IPS DF 6.9 (cell line): ENCODE results near the gene LBX1.
"Not testable (repeated sequence)": the region's sequence is repeated elsewhere in the genome, so short reads cannot be mapped to it uniquely, and the experiment has no call there.

Source experiments
- DNase-seq: peaks from one replicate; pipeline ENCODE4 v3.0.0-alpha.2; 2013; ENCODE audit warnings: low read depth, low spot score
- H3K27ac ChIP-seq: one replicate; pipeline ENCODE4 v1.5.1; 2013; ENCODE audit warnings: low read length, control low read depth
- H3K27me3 ChIP-seq: 2 replicates; pipeline ENCODE4 v1.6.1; 2013; ENCODE audit warnings: mild to moderate bottlenecking, low read length; ENCODE audit not compliant: control insufficient read depth, insufficient read depth
- H3K36me3 ChIP-seq: 2 replicates; pipeline ENCODE4 v1.6.1; 2013; ENCODE audit warnings: low read length; ENCODE audit not compliant: control insufficient read depth, insufficient read depth
- H3K4me1 ChIP-seq: 2 replicates; pipeline ENCODE4 v1.6.1; 2013; ENCODE audit warnings: low read length; ENCODE audit not compliant: control insufficient read depth, insufficient read depth
- H3K4me3 ChIP-seq: 2 replicates; pipeline ENCODE4 v1.5.1; 2013; ENCODE audit warnings: mild to moderate bottlenecking, low read length
- H3K9me3 ChIP-seq: 2 replicates; pipeline ENCODE4 v1.6.1; 2013; ENCODE audit warnings: low read length, inconsistent platforms; ENCODE audit not compliant: control insufficient read depth, insufficient read depth
- WGBS: extraction: QIAGEN DNeasy Blood & Tissue Kit; methylation state at CpG from one replicate; pipeline ENCODE4 v1.1.7; 2013; ENCODE audit warnings: mixed read lengths, missing lambda C conversion rate; ENCODE audit not compliant: insufficient read length, insufficient coverage; 5-methylcytosine and 5-hydroxymethylcytosine counted together

Gene LBX1

DNA sequence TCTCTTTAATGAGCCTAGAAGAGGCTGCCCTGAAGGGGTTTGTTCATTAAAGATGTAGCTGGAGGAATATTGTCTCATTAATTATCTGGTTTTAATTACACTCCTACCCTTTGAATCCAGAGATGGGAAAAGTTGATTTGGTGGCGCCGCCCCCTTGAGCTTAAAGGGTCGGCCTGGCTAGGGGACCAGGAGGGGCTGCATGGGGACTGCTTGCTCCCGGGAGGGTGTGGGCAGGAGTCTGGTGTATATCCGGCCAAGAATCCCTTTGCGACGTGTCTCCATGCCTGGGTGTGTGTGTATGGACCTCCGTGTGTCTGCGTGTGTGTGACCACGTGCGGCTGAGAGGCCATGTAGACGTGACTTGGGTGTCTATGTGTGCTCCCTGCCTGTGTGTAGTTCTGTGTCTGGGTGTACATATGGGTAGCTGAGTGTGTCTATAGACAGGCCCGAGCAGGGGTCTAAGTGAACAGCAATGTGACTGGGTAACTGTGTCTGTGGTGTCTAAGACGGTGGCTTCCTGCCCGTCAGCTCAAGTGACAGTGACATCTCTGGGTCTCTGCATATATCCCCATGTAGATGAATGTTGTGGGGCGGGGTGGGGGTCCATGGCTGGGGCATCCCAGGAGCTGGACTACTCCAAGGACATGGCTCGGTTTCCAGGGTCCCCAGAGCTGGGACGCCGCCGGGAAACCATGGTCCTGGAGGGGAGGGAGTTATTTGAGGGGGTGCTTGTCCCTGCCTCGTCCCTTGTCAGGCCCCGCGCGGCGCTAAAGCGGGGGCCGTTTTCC lies 10.7 kb downstream of the LBX1 start:
- WGBS: no CpG with 5 or more reads among the region's 27 CpGs
- Histone ChIP-seq H3K4me1 (0 out of 2 replicates have a peak, but pooled peaks cover under 1% of the 10 kb centered on the region), H3K9me3 (no peaks in the 10 kb centered on the region), H3K27me3 (peaks cover 93% of the 10 kb centered on the region), H3K27ac (no peak overlapping the region), H3K4me3 (no peak overlapping the region), H3K36me3 (no peaks in the 10 kb centered on the region)
- no peak for DNase-seq

DNA sequence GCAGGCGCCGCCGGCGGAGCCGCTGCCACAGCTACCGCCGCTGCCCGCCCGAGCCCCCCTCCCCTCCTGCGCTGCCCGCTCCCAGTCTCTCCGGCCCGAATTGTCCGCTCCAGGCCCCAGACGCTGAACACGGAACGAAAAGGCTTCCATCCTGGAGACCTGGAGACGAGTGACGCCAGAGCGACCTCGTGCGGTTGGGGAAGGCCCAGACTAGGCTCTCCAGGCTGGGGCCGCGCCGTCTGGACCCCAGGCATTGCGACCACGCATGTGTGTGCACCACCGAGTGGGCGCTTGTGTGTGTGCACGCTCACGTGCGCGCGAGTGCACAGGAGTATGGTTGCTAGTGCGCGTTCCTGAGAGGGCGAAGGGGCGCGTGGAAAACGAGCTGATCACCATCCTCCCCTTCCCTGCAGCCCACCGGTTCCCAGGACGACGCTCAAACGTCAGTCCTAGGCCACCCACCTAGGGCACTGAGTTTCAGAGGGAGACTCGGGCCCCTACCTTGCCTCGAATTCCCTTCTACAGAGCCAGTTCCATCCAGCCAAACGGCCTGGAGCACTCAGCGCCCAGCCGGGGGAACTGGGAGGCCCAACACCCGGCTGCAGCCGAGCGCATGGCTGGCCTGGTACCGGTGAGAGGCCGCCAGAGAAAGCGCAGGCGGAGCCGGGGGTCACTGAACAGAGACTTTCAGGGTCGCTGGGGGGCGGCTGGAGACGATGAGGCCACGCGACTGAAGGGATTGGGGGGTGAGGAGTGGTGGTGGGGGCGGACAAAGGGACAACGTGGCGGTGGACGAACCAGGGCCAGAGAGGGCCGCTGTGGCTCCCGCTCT lies 11.6 kb downstream of the LBX1 start:
- Histone ChIP-seq H3K27ac (no peak overlapping the region), H3K36me3 (no peaks in the 10 kb centered on the region), H3K4me1 (no peaks in the 10 kb centered on the region), H3K9me3 (no peaks in the 10 kb centered on the region), H3K4me3 (no peak overlapping the region), H3K27me3 (peaks cover 84% of the 10 kb centered on the region)
- DNase-seq: no peak
- no CpG with 5 or more reads among the region's 68 CpGs for WGBS

DNA sequence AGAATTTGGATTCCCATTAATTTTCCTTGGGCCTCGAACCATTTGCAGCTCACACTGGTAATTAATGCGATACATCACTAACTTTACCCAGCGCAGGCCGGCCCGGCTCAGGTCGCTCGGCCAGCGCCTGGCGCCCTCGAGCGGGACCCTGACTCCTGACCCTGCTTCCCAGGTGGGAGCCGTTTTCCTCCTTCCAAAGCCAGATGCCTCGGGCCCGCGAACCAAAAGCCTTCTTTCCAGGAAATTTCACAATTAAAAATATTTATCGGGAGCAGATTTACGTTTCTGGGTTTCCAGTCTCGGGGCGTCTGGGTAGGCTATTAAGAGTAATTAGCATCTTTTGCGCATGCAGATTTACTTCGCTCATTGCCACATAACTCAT lies 12.2 kb downstream of the LBX1 start:
- no peak for DNase-seq
- Histone ChIP-seq H3K27me3 (peaks cover 77% of the 10 kb centered on the region), H3K9me3 (no peaks in the 10 kb centered on the region), H3K4me1 (no peaks in the 10 kb centered on the region), H3K36me3 (no peaks in the 10 kb centered on the region), H3K27ac (no peak overlapping the region), H3K4me3 (no peak overlapping the region)
- WGBS: no CpG with 5 or more reads among the region's 21 CpGs

DNA sequence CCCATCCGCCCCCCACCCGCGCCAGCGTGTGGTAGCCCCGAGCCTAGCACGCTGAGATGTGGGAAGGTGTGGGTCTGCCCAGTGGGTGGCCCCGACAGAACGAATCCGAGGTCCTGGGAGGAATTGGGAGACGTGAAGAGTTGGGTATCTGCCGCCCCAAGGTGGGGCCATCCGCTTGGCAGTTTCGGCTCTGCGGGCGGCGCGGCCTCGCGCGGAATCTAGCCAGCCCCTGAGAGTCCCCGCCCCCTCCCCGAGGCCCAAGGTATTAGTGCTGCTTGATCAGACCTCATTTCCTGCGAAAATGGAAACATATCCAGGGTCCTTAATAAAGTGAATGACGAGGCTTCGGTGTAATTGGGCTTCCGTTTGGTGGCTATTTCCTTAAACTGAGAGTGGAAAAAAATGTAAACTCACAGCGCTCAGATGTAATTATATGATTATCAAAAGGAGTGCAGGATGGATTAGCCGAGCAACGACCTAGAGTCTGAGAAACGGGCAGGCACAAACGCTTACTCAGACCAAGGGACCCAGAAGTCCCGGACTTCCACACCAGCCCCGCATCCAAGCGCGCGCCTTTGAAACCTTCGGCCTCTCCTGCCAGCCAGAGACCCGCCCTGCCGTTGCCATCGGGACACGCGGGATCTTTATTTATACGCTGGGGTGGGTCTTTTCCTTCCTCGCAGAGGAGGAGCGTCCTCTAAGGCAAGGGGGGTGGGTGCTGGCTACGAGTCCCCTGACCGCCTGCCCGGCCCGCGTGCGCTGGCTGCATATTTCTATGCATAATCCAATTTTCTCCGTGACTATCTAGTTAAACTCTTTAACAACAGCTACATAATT lies 12.8 kb downstream of the LBX1 start:
- Histone ChIP-seq H3K9me3 (no peaks in the 10 kb centered on the region), H3K4me1 (no peaks in the 10 kb centered on the region), H3K36me3 (no peaks in the 10 kb centered on the region), H3K27ac (no peak overlapping the region), H3K4me3 (no peak overlapping the region), H3K27me3 (peaks cover 71% of the 10 kb centered on the region)
- no CpG with 5 or more reads among the region's 52 CpGs for WGBS
- no peak for DNase-seq

DNA sequence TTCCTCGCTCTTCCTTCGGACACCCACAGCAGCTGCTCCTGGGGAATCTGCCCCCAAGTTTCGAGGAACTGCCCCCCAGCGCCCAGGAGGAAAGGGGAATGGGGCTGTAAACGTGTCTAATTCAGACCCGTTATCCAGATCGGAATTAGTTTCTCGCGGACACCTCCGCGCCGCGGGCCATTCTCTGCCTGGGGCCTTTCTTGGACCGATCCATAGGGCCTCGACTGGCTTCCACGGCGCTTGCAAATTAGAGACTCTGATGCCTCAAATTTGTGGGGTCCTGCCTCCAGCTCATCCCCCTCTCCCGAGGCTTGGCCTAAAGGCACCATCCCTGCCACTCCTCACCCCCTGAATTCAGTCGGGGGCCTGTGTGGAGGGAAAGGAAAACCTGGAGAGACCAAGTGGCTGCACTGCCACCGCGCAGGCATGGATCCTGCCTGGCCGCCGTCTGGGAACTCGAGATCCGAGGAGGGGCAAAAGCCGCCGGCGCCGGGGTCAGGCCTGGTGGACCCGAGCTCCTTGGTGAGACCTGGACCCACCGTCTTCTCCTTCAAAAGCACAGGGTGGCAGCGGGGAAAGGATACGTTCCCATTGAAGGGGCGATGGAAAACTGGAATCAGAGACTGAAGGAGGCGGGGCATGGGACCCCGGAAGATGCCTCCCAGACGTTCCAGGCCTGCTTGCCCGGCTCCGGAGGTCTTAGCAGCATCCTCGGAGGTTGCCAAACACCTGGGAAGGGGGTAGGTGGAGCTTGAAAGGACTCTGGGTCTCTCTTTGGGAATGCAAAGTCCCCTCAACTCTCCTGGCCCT lies 13.7 kb downstream of the LBX1 start:
- Histone ChIP-seq H3K27ac (no peak overlapping the region), H3K4me3 (no peak overlapping the region), H3K36me3 (no peaks in the 10 kb centered on the region), H3K9me3 (no peaks in the 10 kb centered on the region), H3K27me3 (peaks cover 63% of the 10 kb centered on the region), H3K4me1 (no peaks in the 10 kb centered on the region)
- WGBS: no CpG with 5 or more reads among the region's 40 CpGs
- DNase-seq: no peak

DNA sequence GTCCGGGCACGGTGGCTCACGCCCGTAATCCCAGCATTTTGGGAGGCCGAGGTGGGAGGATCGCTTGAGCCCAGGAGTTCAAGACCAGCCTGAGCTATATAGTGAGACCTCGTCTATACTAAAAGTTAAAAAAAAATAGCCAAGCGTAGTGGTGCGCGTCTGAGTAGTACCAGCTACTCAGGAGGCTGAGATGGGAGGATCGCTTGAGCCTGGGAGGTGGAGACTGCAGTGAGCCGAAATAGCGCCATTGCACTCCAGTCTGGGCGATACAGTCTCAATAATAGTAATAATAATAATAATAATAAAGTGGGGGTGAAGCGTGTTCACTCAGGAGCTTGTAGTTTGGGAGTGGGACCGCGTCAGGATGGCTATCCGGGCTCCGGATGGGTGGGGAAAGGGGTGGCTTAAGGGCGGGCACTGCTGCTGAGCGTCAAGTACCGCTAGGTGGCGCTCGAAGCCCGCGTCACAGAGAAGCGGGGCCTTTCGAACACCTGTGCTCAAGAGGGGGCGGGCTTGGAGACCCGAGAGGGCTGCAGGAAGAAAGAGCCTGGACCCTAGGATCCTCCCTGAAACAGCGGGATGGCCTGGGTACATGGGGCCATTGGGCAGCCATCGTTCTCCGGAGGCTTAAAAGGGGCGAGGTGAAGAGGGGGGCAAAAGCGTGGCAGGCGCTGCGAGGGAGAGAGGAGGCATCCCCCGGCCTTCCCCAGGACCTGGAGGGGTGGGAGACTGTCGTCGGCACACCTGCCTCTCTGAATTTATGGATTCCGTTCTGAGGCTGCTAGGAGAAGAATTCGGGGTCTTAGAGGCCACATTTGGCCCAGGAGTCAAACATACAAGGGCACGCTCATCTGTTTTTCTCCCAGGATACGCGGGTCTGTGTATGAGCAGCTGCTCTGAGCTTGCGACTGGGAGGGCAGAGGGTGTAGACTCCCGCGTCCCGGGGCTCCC lies 14.5 kb downstream of the LBX1 start:
- Histone ChIP-seq H3K36me3 (no peaks in the 10 kb centered on the region), H3K4me3 (no peak overlapping the region; the same call in 1 of the 2 replicates), H3K4me1 (no peaks in the 10 kb centered on the region), H3K27me3 (peaks cover 54% of the 10 kb centered on the region), H3K27ac (no peak overlapping the region), H3K9me3 (no peaks in the 10 kb centered on the region)
- no peak for DNase-seq
- no CpG with 5 or more reads among the region's 49 CpGs for WGBS

DNA sequence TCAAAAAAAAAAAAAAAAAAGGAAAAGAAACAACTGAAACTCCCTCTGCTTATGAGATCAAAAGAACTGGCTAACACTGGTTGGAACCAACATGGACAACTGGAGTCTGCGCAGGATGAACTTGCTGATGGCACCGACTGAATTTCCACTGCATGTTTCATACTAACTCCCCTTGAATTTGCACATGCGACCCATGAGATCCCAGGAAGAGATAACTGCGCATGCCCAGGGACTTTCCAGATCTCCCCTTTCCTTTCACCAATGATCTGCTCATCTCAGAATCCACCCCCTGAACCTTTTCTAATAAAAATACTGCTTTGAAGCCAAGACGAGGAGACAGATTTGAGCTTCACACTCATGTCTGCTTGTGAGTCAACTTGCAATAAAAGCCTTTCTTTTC lies 20.7 kb downstream of the LBX1 start:
- no peak overlapping the region for H3K4me3 ChIP-seq
- no CpG with 5 or more reads among the region's 5 CpGs for WGBS

DNA sequence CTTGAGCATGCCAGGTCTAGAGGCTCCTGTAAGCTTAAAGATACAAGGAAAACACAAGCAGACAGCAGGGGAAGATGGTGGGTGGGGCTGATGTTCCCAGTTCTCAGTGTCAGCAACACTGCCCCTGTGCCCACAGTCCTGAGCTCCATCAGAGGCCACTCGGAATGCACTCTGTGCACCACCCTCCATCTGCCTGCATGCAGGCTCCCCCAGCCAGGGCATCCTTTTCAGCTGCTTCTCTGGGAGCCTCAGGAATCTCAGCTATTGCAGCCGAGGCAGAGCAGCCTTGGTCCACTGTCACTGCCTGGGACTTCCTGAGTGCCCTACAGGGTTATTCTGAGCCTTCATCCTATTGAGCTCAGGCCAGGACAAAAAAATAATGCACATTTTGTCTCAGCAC lies 22.2 kb downstream of the LBX1 start:
- Histone ChIP-seq H3K27ac (no peak overlapping the region), H3K4me1 (no peaks in the 10 kb centered on the region), H3K9me3 (no peaks in the 10 kb centered on the region), H3K27me3 (no peaks in the 10 kb centered on the region), H3K4me3 (no peak overlapping the region), H3K36me3 (no peaks in the 10 kb centered on the region)
- no peak for DNase-seq
- no CpG with 5 or more reads among the region's 2 CpGs for WGBS

More for the DNA sequence above, 20.7 kb downstream of the LBX1 start:
- Histone ChIP-seq H3K27ac (no peak overlapping the region), H3K9me3 (no peaks in the 10 kb centered on the region), H3K4me1 (no peaks in the 10 kb centered on the region), H3K27me3 (no peaks in the 10 kb centered on the region; the same call in 1 of the 2 replicates), H3K36me3 (no peaks in the 10 kb centered on the region)
- no peak for DNase-seq

DNA sequence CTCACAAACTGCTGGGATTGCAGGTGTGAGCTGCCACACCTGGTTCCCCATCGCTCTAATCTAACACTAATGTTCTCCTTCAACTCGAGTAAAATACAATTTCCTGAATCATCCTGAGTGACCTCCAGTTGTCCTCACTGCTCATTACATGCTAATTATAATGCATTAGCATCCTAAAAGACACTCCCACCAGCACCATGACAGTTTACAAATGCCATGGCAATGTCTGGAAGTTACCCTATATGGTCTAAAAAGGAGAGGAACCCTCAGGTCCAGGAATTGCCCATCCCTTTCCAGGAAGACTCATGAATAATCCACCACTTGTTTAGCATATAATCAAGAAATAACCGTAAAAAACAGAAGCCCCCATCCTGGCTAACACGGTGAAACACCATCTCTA lies 26.6 kb downstream of the LBX1 start:
- H3K27ac ChIP-seq, H3K27me3 ChIP-seq, H3K9me3 ChIP-seq, H3K4me3 ChIP-seq, DNase-seq, H3K4me1 ChIP-seq, H3K36me3 ChIP-seq: not testable (repeated sequence)
- no CpG with 5 or more reads among the region's 4 CpGs for WGBS
